Testis (tissue), 3 donors: ENCODE results near the gene SPCS1. TPM values are rescaled to one million over a fixed set of nuclear protein-coding genes. Genes with fewer than 3 reads are reported as not detected.

Experiments
- DNase-seq: peaks from one replicate; pipeline ENCODE4 v3.0.0-alpha.2; 2019
- H3K27ac ChIP-seq, 2 donors: fragments of 200-600 bp; sonication (generic); one replicate each; pipeline ENCODE4 v1.5.1; 2019
- H3K27me3 ChIP-seq: fragments of 200-600 bp; sonication (generic); one replicate; pipeline ENCODE4 v1.5.1; 2019
- H3K36me3 ChIP-seq: fragments of 200-600 bp; sonication (generic); one replicate; pipeline ENCODE4 v1.5.1; 2017; ENCODE audit warnings: low read depth; ENCODE audit errors: missing control alignments
- H3K4me1 ChIP-seq: fragments of 200-600 bp; sonication (generic); one replicate; pipeline ENCODE4 v1.5.1; 2019
- H3K4me3 ChIP-seq, 2 donors: fragments of 200-600 bp; sonication (generic); one replicate each; pipeline ENCODE4 v1.5.1; 2017 to 2019
- H3K9me3 ChIP-seq: fragments of 200-600 bp; sonication (generic); one replicate; pipeline ENCODE4 v1.5.1; 2017
- POLR2A ChIP-seq: fragments of 450-650 bp; IDR thresholded peaks from one replicate; pipeline ENCODE4 v1.6.1; 2017; ENCODE audit warnings: antibody characterized with exemption, mild to moderate bottlenecking, moderate library complexity
- WGBS, 2 donors: methylation state at CpG; one replicate each; pipeline ENCODE4 v1.1.5; 2018; 5-methylcytosine and 5-hydroxymethylcytosine counted together
- intact Hi-C: fragments of 100-400 bp; cut with DNase I; formaldehyde crosslinking; loops from one replicate; pipeline ENCODE4 v1.15.1; 2023; ENCODE audit warnings: low total_unique reads
- polyA plus RNA-seq: library from polyadenylated mRNA; stranded (reverse); fragments of 350-450 nt; fragmentation: Illumina TruSeq; extraction: RNeasy Lipid Tissue Mini Kit (QIAGEN cat#74804); gene quantifications from one replicate; pipeline ENCODE4 v1.2.3, GENCODE V29; 2014; ENCODE audit warnings: low read depth, low replicate concordance; ENCODE audit not compliant: insufficient read depth
- total RNA-seq, 2 donors: library from RNA; depleted of rRNA; stranded (reverse); fragments of >200 nt; gene quantifications; one replicate each; pipeline ENCODE4 v1.2.3, GENCODE V29; 2016
- TF ChIP-seq, protein P1 (sequence below), 3 experiments: fragments of 450-650 bp in 2 of 3; fragments of 200-600 bp in 1 of 3; sonication (generic) in 1 of 3; IDR thresholded peaks; one replicate each; pipeline ENCODE4 v1.5.1; 2016 to 2019; ENCODE audit warnings: antibody characterized with exemption in 3 of 3, mild to moderate bottlenecking in 2 of 3, moderate library complexity in 1 of 3

Gene SPCS1
- total and polyA plus RNA-seq, 3 donors from 2014 or later: 166 to 340 (median 179) TPM

DNA sequence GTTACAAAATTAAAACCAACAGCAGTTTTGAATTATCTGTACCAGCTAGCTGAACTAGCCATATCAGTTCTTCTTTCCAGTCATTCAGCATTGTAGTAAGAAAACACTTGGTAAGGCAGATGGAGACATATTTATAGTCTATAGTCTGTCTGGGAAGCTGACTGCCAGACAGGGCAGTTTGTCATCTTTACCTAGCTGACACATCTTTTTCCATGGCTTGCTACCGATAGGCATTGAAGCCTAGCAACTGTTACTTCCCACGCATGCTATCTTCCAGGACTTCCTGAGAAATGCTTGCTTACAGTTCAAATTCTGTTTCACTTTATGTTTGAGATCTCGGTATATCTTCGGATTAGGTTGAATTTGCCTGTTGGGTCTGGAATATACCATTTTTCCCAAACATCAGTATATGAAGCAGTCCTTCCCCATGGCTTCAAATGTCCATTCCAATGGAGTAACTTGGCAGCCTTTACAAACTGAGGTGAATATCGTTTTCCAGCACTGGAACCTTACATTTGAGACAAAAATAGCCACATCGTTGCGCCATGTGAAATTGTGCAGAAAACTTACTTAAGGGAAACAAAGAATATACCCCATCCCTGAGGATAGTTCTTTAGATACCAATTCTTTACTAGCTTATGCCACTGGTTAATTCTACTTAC, 11.2 kb upstream of the SPCS1 start:
- Histone ChIP-seq H3K27me3 (no peaks in the 10 kb centered on the region), H3K27ac (no peak overlapping the region), H3K4me1 (no peaks in the 10 kb centered on the region), H3K36me3 (no peaks in the 10 kb centered on the region), H3K4me3 (no peak overlapping the region), H3K9me3 (no peaks in the 10 kb centered on the region)
- TF ChIP-seq, protein P1, sequence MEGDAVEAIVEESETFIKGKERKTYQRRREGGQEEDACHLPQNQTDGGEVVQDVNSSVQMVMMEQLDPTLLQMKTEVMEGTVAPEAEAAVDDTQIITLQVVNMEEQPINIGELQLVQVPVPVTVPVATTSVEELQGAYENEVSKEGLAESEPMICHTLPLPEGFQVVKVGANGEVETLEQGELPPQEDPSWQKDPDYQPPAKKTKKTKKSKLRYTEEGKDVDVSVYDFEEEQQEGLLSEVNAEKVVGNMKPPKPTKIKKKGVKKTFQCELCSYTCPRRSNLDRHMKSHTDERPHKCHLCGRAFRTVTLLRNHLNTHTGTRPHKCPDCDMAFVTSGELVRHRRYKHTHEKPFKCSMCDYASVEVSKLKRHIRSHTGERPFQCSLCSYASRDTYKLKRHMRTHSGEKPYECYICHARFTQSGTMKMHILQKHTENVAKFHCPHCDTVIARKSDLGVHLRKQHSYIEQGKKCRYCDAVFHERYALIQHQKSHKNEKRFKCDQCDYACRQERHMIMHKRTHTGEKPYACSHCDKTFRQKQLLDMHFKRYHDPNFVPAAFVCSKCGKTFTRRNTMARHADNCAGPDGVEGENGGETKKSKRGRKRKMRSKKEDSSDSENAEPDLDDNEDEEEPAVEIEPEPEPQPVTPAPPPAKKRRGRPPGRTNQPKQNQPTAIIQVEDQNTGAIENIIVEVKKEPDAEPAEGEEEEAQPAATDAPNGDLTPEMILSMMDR (IDR thresholded peaks at IDR 0.05): no peak
- no peak for TF ChIP-seq POLR2A
- no peak for DNase-seq
- WGBS, 2 donors: 62 to 66% methylated on average over 7 of the region's 7 CpGs
- intact Hi-C loops: no loop called here

GRCh38 chr3:52695798-52696671, 9.9 kb upstream of the SPCS1 start:
- H3K36me3 ChIP-seq: no peaks in the 10 kb centered on the region
- no peak overlapping the region for H3K27ac ChIP-seq
- no peaks in the 10 kb centered on the region for H3K9me3 ChIP-seq
- intact Hi-C loops: no loop called here
- H3K4me1 ChIP-seq: no peaks in the 10 kb centered on the region
- no peaks in the 10 kb centered on the region for H3K27me3 ChIP-seq
- H3K4me3 ChIP-seq: no peak overlapping the region
- DNase-seq: no peak
- TF ChIP-seq, protein P1 (IDR thresholded peaks at IDR 0.05): no peak
- TF ChIP-seq POLR2A: no peak
- 74 to 79% methylated on average over 4 of the region's 4 CpGs for WGBS, 2 donors

DNA sequence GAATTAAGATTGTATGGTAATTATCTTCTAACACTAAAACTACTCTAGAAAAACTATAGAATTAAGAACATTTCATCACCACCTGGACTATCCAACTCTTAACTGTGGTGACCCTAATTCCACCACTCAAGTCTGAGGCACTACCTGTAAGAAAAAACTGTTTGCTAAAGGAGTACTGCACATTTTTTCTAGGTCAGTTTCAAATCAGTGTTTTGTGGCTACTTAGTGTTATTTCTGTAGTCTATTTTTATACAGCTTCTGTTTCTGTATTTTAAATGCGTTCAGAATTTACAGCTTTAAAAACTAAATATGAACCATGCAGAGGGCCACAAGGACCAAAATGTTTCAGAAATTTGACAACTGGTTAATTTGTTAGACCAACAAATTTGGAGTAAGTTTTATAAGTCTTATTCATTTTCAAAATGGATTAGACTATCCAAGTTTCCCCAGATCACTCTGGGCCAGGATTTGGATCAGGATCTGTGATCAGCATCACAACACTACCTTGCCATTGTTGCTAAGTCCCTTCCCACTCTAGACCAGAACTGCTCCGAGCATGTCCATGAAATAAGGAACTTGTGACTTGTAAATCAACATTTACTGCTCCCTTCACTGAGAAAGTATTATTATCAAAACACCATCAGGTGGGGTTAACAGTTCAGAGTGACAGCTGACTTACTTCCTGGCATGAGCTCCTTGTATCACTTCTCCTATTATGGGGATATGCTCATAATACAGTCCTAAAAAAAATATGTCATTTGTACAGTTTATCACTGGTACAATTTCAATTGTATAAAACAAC, 8.9 kb upstream of the SPCS1 start:
- no peak for DNase-seq
- no peaks in the 10 kb centered on the region for H3K36me3 ChIP-seq
- WGBS, 2 donors: 77 to 81% methylated on average over 2 of the region's 2 CpGs
- TF ChIP-seq, protein P1 (IDR thresholded peaks at IDR 0.05): no peak
- TF ChIP-seq POLR2A: no peak
- H3K4me1 ChIP-seq: no peaks in the 10 kb centered on the region
- no peaks in the 10 kb centered on the region for H3K9me3 ChIP-seq
- no peaks in the 10 kb centered on the region for H3K27me3 ChIP-seq
- H3K4me3 ChIP-seq: no peak overlapping the region
- intact Hi-C loops: no loop called here
- no peak overlapping the region for H3K27ac ChIP-seq

GRCh38 chr3:52697632-52697965, 8.3 kb upstream of the SPCS1 start:
- H3K4me3 ChIP-seq: no peak overlapping the region
- H3K27ac ChIP-seq: no peak overlapping the region
- no peaks in the 10 kb centered on the region for H3K9me3 ChIP-seq
- DNase-seq: no peak
- intact Hi-C loops: no loop called here
- no peaks in the 10 kb centered on the region for H3K4me1 ChIP-seq
- TF ChIP-seq POLR2A: no peak
- TF ChIP-seq, protein P1 (IDR thresholded peaks at IDR 0.05): no peak
- WGBS, 2 donors: 89 to 91% methylated on average over 4 of the region's 4 CpGs
- no peaks in the 10 kb centered on the region for H3K27me3 ChIP-seq
- no peaks in the 10 kb centered on the region for H3K36me3 ChIP-seq
